ENCODE data around the gene ARHGEF28.

The ARHGEF28 gene

GRCh38 chr5:73950441-73950873 is 324.5 kb downstream of the ARHGEF28 start:
- DNase-seq, result no peak

GRCh38 chr5:73950912-73951430 is 325.0 kb downstream of the ARHGEF28 start:
- DNase-seq, result no peak

GRCh38 chr5:73952872-73953271 is 326.9 kb downstream of the ARHGEF28 start:
- no peak for DNase-seq

- DNase-seq, result no peak
Measured at GRCh38 chr5:73954381-73954780, 328.4 kb downstream of the ARHGEF28 start.

GRCh38 chr5:73955271-73955846 is 329.4 kb downstream of the ARHGEF28 start:
- DNase-seq, result no peak

- DNase-seq, result no peak
Measured at GRCh38 chr5:73957397-73958001, 331.5 kb downstream of the ARHGEF28 start.

- no peak for DNase-seq
Measured at GRCh38 chr5:73958037-73958436, 332.0 kb downstream of the ARHGEF28 start.

GRCh38 chr5:73960023-73960422 is 334.0 kb downstream of the ARHGEF28 start:
- DNase-seq, result no peak

- DNase-seq, result no peak
Measured at GRCh38 chr5:73960426-73960825, 334.4 kb downstream of the ARHGEF28 start.

- no peak for DNase-seq
Measured at GRCh38 chr5:73962801-73963425, 336.9 kb downstream of the ARHGEF28 start.

GRCh38 chr5:73964352-73964865 is 338.4 kb downstream of the ARHGEF28 start:
- no peak for DNase-seq

GRCh38 chr5:73966451-73966850 is 340.5 kb downstream of the ARHGEF28 start:
- no peak for DNase-seq

GRCh38 chr5:73967347-73967746 is 341.4 kb downstream of the ARHGEF28 start:
- DNase-seq, result no peak

GRCh38 chr5:73968246-73968645 is 342.2 kb downstream of the ARHGEF28 start:
- DNase-seq, result no peak

GRCh38 chr5:73968729-73969128 is 342.7 kb downstream of the ARHGEF28 start:
- DNase-seq, result no peak

GRCh38 chr5:73969195-73970036 is 343.4 kb downstream of the ARHGEF28 start:
- DNase-seq, result no peak

- no peak for DNase-seq
Measured at GRCh38 chr5:73971326-73971725, 345.3 kb downstream of the ARHGEF28 start.

- no peak for DNase-seq
Measured at GRCh38 chr5:73973135-73973534, 347.1 kb downstream of the ARHGEF28 start.

GRCh38 chr5:73974871-73975360 is 348.9 kb downstream of the ARHGEF28 start:
- DNase-seq, result no peak

- DNase-seq, result no peak
Measured at GRCh38 chr5:73975845-73976244, 349.8 kb downstream of the ARHGEF28 start.

GRCh38 chr5:73977146-73977545 is 351.1 kb downstream of the ARHGEF28 start:
- DNase-seq, result no peak

GRCh38 chr5:73979321-73979720 is 353.3 kb downstream of the ARHGEF28 start:
- DNase-seq, result no peak

- no peak for DNase-seq
Measured at GRCh38 chr5:73981704-73982103, 355.7 kb downstream of the ARHGEF28 start.
